ENCODE measurements around the gene ABHD14A.

The ABHD14A gene

GRCh38 chr3:52014613-52015012 lies 39.7 kb downstream of the ABHD14A start:
- peak; percentile 47 for TF ChIP-seq CTCF (IDR thresholded peaks at IDR 0.05; ENCODE audit: control insufficient read depth, insufficient read depth, low read depth, low read length, missing control alignments)
- no peak for DNase-seq (ENCODE audit: low read depth)
- no peak overlapping the region for H3K4me3 ChIP-seq (ENCODE audit: control insufficient read depth, low read depth, low read length)

- DNase-seq (ENCODE audit: low read depth): no peak
- H3K4me3 ChIP-seq (ENCODE audit: control insufficient read depth, low read depth, low read length): no peak overlapping the region
- TF ChIP-seq CTCF (IDR thresholded peaks at IDR 0.05; ENCODE audit: control insufficient read depth, insufficient read depth, low read depth, low read length, missing control alignments): no peak
These were observed 40.8 kb downstream of the ABHD14A start for GRCh38 chr3:52015438-52016228.

GRCh38 chr3:52017586-52017985 lies 42.7 kb downstream of the ABHD14A start:
- no peak overlapping the region for H3K4me3 ChIP-seq (ENCODE audit: control insufficient read depth, low read depth, low read length)
- no peak for TF ChIP-seq CTCF (IDR thresholded peaks at IDR 0.05; ENCODE audit: control insufficient read depth, insufficient read depth, low read depth, low read length, missing control alignments)
- no peak for DNase-seq (ENCODE audit: low read depth)

- H3K4me3 ChIP-seq (ENCODE audit: control insufficient read depth, low read depth, low read length): no peak overlapping the region
- no peak for DNase-seq (ENCODE audit: low read depth)
- no peak for TF ChIP-seq CTCF (IDR thresholded peaks at IDR 0.05; ENCODE audit: control insufficient read depth, insufficient read depth, low read depth, low read length, missing control alignments)
These were observed 43.6 kb downstream of the ABHD14A start for GRCh38 chr3:52018319-52019000.

DNA sequence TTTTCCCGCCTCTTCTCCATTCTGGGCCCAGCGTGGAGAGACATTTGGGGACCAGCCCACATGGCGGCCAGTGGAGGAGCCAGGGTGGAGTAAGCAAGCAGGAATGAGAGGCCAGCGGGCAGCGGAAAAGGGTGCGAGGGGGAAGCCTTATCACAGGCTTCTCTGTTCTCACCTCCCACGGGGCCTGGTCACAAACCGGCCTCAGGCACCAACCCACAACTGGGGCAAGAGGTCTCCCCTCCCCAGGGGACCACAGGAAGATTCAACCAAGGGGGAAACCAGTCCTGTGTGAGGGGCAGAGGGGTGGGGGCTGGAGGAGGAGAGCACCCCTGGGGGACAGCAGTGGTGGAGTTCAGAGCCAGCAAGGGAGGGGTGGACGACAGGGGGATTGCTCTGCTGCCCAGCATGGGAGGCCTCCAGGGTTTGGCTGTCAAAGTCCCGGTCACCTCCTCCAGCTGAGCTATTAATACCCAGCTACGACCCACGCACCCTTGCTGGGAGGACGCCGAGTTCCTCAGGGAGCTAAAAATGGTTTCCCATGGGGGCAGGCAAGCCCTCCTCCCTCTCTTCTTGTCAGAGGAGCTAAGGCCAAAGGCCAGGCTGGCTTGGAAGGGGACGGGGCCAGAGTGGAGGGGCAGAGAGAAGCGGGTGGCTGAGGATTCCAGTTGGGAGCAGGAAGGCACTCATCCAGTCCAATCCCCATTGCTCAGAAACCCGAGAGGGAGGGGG lies 44.7 kb downstream of the ABHD14A start:
- H3K4me3 ChIP-seq (ENCODE audit: control insufficient read depth, low read depth, low read length): no peak overlapping the region
- DNase-seq (ENCODE audit: low read depth): no peak
- TF ChIP-seq CTCF (IDR thresholded peaks at IDR 0.05; ENCODE audit: control insufficient read depth, insufficient read depth, low read depth, low read length, missing control alignments): no peak

GRCh38 chr3:52020796-52021195 lies 45.9 kb downstream of the ABHD14A start:
- TF ChIP-seq CTCF (IDR thresholded peaks at IDR 0.05; ENCODE audit: control insufficient read depth, insufficient read depth, low read depth, low read length, missing control alignments): no peak
- H3K4me3 ChIP-seq (ENCODE audit: control insufficient read depth, low read depth, low read length): no peak overlapping the region
- DNase-seq (ENCODE audit: low read depth): no peak

Measured in AG09309 (cell line).